Measurements from ENCODE around the gene APOBEC3A. TPM values are rescaled to one million over a fixed set of nuclear protein-coding genes. Genes with fewer than 3 reads are reported as not detected.
A peak's percentile ranks its signal among the peaks of the same experiment; 100 is the strongest.
"Not testable (repeated sequence)": the region's sequence is repeated elsewhere in the genome, so short reads cannot be mapped to it uniquely, and the experiment has no call there.

APOBEC3A gene
- total and polyA plus RNA-seq, 2 of the 8 experiments (the other 6 are each of a cell fraction or from before 2014, with no cell fraction given), result not detected

DNA sequence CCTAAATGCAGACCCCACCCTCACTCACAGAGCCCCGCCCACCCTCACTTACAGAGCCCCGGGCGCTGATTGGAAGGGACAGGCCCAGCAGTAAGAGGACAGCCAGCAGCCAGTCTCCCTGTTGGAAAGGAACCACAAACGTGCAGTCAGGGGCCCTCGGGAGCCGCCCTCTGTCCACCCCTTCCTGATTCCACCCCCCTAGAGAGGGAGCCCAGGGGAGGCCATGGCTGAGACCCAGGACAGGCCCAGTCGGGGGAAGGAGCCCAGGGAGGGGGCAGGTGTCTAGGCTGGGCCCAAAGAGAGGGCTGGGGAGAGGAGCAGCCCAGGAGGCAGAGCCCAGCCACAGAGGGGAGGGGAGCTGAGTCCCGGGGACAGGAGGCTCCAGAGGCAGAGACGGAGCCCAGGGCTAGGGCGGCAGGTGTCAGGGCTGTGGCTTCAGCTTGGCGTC, 5.9 kb downstream of the APOBEC3A start:
- H3K36me3 ChIP-seq (ENCODE audit: control insufficient read depth in 2 of 4, insufficient read depth in 4 of 4, low read length in 3 of 4); H3K23me2 ChIP-seq (ENCODE audit: low read depth, low read length); POLR2A ChIA-PET (ENCODE audit: partially characterized antibody); H2BK5ac ChIP-seq (ENCODE audit: low read depth, low read length); H3K18ac ChIP-seq (ENCODE audit: extremely low read depth, low read length); H3K79me1 ChIP-seq (ENCODE audit: low read depth, low read length); H4K8ac ChIP-seq (ENCODE audit: extremely low read depth, insufficient read depth, low read length); H2AK5ac ChIP-seq (ENCODE audit: low read depth, low read length); H2BK15ac ChIP-seq (ENCODE audit: low read length); H3K4me3 ChIP-seq (ENCODE audit: extremely low read depth in 1 of 4, insufficient read depth in 2 of 4, low read depth in 3 of 4, low read length in 4 of 4); H2BK12ac ChIP-seq (ENCODE audit: low read depth, low read length); H3K23ac ChIP-seq (ENCODE audit: insufficient read length); H3K9me3 ChIP-seq (ENCODE audit: insufficient read depth in 2 of 2, low read depth in 1 of 2, low read length in 1 of 2); H3K27ac ChIP-seq (ENCODE audit: low read depth, low read length); H3K27me3 ChIP-seq (replicated peaks in 1 of 4; ENCODE audit: control insufficient read depth in 3 of 4, extremely low read depth in 1 of 4, insufficient read depth in 3 of 4, low read length in 3 of 4); H3K14ac ChIP-seq (ENCODE audit: insufficient read length); H3K4ac ChIP-seq (replicated peaks; ENCODE audit: insufficient read length, low read depth, low read length); H2BK120ac ChIP-seq (replicated peaks; ENCODE audit: low read depth, low read length); H3K79me2 ChIP-seq (ENCODE audit: control insufficient read depth in 1 of 2, insufficient read depth in 2 of 2, low read length in 2 of 2); H2AFZ ChIP-seq (ENCODE audit: low read length); H3K4me2 ChIP-seq (ENCODE audit: insufficient read depth in 1 of 2, low read depth in 2 of 2, low read length in 2 of 2); H4K20me1 ChIP-seq (replicated peaks in 1 of 2; ENCODE audit: control insufficient read depth in 1 of 2, insufficient read depth in 2 of 2, low read length in 2 of 2); H2BK20ac ChIP-seq (ENCODE audit: low read length); H3K56ac ChIP-seq (replicated peaks; ENCODE audit: insufficient read length, low read depth, low read length); H3K9ac ChIP-seq (replicated peaks in 1 of 4; ENCODE audit: extremely low read depth in 1 of 4, low read depth in 3 of 4, low read length in 3 of 4); H4K91ac ChIP-seq (replicated peaks; ENCODE audit: insufficient read length, low read length); H4K5ac ChIP-seq (ENCODE audit: insufficient read length, low read depth, low read length): not testable (repeated sequence)
- WGBS, 2 experiments (ENCODE audit: extremely low coverage in 1 of 2, insufficient coverage in 1 of 2, insufficient read length in 1 of 2, insufficient replicate concordance in 2 of 2, low coverage in 1 of 2, low lambda C conversion rate in 2 of 2, missing lambda C conversion rate in 1 of 2), result 43% methylated on average over 8 of the region's 11 CpGs; no CpG with 5 or more reads in 1 of the 2 experiments
- H3K4me1 ChIP-seq (replicated peaks in 1 of 4; ENCODE audit: control insufficient read depth in 3 of 4, insufficient read depth in 4 of 4, low read length in 3 of 4), result peaks cover 0 to 10% (median 3%) of the 10 kb centered on the region in 4 experiments; a peak in 5 of 7 replicates
- DNase-seq (ENCODE audit: low read depth in 1 of 2, low spot score in 2 of 2), result peak in 1 of 2 experiments; percentile 68
- CTCF ChIA-PET (ENCODE audit: partially characterized antibody), result interaction anchor here (0.6 to 2.0 kb wide), 2 partner anchors 10 to 151 kb away, joined by 3 to 13 read pairs; no protein-coding TSS in a partner anchor
- peak; percentile 19 for FAIRE-seq
